Ammon's horn (tissue), 1 donor: ENCODE data around the gene GAL.
"Not testable (repeated sequence)": the region's sequence is repeated elsewhere in the genome, so short reads cannot be mapped to it uniquely, and the experiment has no call there.

Experiments
- DNase-seq: peaks from one replicate; pipeline ENCODE4 v3.0.0-alpha.2; 2016; ENCODE audit warnings: low spot score

Gene GAL, protein sequence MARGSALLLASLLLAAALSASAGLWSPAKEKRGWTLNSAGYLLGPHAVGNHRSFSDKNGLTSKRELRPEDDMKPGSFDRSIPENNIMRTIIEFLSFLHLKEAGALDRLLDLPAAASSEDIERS

DNA sequence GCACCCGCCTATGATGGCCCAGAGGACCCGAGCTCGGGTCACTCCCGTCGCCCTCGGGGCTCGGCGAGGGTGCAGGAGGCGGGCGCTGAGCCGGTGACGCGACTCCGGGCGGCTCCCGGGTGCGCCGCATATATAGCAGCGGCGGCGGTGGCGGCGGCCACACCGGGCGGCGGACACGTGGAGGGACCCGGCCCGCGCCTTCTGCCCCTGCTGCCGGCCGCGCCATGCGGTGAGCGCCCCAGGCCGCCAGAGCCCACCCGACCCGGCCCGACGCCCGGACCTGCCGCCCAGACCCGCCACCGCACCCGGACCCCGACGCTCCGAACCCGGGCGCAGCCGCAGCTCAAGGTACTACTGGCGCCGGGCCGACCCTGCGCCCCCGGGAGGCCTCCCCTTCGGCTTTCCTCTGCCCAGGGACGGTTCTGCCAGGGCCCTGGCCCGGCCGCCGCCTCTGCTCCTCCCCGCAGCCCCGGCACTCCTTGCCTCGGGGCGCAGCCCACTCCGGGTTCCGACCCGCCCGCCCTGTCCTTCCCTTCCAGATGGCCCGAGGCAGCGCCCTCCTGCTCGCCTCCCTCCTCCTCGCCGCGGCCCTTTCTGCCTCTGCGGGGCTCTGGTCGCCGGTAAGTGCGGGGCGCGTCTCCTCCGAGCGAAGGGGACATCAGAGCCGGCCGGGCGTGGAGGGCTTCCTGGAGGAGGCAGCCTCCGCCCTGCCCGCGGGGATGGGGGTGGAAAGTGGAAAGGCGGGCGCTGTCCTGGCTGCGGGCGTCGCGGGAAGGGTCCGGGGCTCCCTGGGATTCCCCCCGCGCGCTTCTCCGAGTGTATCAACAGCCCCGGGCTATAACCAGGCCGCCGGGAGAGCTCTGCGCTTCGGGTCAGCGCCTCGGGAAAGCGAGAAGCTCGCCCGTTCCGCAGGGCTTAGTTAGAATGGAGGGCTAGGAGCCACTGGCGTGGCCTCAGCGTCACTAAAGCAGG lies at the start of gene GAL:
TSS of gene GAL (plus strand) at position 160 of the 972 bp plus-strand sequence. CDS start at position 540, 380 bp downstream.
- no peak for DNase-seq

DNA sequence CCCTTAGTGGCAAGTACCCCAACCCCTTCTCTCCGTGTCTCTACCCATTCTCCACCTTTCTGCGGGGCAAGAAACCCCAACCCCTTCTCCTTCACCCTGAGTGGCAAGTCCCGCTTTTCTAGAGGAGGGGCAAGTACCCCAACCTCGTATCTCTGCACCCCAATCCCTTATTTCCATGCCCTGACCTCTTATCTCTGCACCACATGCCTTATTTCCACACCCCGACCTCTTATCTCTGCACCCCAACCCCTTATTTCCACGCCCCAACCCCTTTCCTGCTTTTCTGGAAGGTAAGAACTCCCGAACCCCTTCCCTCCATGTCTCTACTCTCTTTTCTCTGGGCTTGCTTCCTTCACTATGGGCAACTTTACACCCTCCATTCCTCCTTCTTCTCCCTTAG lies 49.7 kb upstream of the GAL start:
- not testable (repeated sequence) for DNase-seq

DNA sequence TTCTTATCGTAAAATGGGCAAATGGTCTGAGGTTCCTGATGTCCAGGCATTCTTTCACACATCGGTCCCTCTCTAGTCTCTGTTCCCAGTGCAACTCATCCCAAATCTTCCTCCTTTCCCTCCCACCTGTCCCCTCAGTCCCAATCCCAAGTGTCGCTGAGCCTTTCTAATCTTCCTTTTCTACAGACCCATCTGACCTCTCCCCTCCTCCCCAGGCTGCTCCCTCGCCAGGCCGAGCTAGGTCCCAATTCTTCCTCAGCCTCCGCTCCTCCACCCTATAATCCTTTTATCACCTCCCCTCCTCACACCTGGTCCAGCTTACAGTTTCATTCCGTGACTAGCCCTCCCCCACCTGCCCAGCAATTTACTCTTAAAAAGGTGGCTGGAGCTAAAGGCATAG lies 49.2 kb upstream of the GAL start:
- not testable (repeated sequence) for DNase-seq

DNA sequence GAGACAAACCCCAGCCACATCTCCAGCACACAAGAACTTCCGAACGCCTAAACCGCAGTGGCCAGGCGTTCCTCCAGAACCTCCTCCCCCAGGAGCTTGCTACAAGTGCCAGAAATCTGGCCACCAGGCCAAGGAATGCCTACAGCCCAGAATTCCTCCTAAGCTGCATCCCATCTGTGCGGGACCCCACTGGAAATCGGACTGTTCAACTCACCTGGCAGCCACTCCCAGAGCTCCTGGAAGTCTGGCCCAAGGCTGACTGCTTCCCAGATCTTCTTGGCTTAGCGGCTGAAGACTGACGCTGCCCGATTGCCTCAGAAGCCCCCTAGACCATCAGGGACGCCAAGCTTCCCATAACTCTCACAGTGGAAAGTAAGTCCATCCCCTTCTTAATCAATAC lies 48.5 kb upstream of the GAL start:
- DNase-seq = not testable (repeated sequence)

DNA sequence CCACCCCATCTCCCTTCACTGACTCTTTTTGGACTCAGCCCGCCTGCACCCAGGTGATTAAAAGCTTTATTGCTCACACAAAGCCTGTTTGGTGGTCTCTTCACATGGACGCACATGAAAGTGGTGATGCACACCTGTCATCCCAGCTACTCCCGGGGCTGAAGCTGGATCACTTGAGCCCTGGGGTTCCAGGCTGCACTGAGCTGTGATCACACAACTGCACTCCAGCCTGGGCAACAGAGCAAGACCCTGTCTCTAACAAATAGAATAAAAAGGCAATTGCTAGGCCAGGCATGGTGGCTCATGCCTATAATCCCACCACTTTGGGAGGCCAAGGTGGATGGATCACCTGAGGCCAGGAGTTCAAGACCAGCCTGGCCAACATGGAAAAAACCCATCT lies 45.0 kb upstream of the GAL start:
- not testable (repeated sequence) for DNase-seq

DNA sequence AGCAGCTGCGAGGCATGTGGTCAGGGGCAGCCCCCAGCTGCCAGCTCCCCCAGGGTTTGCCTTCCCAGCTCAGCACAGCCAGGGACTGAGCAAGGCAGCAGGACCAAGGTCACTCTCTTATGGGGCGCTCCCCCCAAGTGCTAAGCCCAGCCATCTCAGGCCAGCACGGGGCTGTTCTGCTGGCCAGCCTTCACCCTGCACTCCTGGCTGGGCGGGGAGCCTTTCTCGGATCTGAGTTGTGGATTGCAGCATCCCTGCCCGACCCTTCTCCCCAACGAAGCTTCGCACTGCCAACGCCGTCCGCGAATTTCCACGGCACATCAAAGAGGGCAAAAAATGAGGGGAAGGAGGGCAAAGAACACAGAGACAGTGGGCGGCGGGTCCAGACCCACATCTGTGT lies 42.5 kb upstream of the GAL start:
- no peak for DNase-seq

DNA sequence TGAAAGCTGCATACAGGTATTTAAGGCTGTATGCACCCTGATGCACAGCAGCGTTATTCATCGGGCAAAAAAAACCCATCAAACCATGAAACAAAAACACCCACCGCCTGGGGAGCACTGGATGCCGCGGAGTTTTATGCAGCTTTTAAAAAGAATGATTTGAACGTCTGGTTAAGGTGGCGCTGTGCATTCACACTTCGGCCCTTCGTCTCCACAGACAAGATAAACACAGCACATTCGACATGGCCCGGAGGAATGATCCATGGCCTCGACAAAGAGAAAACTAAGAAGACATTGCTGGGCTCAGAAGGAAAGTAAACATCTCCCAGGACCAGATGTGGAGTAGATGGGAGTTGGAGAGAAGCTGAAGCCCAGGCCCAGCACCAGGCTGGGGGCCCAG lies 40.8 kb upstream of the GAL start:
- DNase-seq = no peak

DNA sequence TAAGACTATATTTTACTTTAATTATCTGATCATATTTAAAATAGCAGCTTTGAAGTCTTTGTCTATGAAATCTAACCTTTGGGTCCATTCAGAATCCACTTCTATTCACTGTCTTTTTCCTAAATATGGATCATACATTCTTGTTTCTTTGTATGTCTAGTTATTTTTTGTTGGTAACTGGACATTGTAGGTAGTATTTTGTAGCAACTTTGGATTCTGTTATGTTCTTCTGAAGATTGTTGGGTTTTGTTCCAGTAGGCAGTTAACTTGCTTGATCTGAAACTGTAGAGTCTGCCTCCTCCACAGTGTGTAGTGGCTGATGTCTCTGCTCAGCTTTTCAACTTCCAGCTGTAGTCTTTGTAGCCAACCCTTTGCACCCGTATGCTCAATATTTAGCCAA lies 37.5 kb upstream of the GAL start:
- no peak for DNase-seq

DNA sequence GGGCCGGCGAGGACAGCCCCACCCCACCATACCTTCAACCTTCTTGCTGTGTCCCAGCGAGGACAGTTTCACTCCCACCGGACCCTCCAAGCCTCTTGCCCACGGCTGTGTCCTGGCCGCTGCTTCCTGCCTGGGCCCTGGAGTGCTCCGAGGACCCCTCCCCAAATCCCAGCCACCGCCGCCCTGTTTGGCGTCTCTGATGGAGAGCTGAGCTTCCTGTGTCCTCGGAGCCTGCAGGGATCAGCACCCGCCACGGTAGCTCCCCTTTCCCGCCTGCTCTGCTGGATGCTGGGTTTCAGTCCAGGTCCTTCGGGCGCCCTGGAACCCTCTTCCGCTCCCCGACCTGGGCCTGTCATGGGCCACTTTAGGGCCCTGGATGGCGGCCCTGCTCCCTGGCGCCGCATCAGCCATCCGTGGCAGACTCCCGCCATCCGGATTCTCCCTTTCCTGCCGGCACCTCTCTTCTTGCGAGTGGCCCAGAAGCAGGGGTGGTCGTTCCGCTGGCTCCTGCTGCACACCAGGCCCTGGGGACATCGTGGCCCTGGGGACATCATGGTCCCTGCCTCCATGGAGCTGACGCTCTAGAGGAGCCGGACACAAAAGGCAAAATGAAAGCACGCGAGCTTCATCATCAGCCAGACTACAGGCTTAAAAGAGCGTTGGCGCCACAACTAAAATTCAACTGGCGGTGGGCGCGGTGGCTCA lies 34.3 kb upstream of the GAL start:
- no peak for DNase-seq

DNA sequence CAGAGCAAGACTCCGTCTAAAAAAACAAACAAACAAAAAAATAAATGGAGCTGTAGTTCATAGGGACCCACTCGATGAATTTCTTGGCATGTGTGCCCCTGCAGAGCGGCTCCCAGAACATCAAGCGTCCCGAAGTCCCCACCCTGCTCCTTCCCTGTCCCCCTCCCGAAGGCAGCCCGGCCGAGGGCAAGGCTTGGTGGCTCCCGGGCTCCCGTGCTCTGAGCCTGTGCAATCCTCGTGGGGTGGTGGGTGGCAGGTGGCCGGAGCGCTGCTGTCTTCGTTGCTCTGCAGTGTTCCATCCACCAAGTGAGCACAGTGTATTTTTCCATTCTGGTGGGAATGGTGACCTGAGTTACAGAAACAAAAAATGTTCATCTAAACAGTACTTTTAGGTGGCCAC lies 33.5 kb upstream of the GAL start:
- DNase-seq = no peak

DNA sequence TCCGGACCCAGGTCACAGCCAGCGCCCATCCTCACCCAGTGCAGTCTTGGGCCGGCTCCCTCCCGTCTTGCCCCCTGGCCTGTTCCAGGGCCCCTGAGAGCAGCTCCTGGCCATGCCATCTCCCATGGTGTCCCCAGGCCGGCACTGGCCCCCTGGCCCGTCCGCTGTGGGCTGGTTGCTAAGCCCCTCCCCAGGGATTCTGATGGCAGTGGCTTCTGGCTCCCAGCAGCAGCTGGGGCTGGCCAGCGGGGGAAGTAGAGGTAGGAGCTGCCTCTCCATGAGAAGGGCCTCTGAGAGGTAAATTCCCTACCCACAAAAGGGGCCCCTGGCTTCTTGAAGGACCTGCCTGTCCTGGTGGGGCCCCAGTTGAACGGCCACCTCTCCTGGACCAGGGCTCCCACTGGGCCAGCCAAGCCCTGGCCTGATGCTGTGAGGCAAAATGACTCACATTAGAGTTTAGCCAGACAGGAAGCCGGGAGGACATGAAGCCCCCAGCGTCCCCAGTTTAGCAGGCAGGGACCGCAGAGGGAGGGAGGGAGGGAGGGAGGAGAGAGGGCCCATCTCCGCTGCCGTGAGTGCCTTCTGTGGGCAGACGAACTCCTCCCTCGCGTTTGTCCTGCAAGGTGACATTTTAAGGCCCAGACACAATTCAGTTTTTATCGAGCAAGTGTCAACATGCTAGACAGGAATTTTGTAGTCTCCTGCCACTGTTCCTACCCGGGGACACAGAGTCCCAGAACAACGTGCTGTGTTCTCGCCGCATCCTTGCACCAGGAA lies 32.9 kb upstream of the GAL start:
- DNase-seq = no peak

DNA sequence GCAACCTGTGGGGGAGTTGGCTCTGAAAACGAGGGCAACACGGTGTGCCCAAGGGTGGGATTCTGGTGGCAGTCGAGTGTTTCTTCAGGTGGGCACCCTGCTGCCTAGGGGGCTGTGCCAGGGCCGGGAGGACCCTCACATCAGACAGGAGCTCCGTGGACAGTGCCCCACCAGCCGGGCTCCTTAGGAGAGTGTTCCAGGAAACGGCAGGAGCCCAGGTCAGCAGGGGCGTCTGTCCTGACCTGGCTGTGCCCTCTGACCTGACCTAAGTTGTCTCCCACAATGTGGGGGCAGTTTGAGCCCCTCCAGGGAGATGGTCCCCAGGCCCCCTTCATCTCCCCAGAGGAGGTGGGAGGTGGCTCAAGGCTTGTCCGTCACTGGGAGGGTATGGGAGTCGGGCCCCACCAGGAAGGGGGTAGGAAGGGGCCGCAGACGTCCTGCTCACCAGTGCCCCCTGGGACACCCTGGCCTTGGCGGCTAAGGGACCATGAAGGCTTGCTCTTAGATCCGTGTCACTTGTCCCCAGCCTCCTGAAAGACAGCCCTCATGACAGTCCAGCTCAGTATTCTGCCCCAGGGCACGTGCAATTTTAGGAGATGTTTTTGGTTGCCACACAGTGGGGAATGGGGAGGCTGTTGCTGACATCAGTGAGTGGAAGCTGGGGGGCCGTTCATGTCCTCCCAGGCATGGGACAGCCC lies 32.2 kb upstream of the GAL start:
- no peak for DNase-seq

DNA sequence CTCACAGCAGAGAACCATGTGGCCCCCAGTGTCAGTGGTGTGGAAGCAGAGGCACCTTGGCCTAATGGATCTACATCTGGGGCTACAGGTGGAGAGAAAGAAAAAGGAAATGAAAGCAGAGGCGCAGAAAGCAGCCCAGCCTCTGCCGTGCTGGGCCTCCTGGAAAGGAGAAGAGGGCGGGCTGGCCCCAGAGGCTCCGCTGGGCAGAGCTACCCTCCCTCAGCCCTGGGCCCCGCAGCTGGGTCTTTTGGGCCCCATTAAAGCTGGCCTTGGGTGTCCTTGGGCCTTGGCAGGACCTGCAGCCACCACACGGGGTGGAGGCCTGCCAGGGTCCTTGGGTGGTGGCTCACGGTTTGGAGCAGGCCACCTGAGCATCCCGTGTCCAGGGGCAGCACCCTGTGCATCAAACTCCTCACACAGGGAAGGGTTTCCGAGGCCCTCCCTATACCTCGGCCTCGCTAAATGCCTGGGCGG lies 31.6 kb upstream of the GAL start:
- DNase-seq = no peak

DNA sequence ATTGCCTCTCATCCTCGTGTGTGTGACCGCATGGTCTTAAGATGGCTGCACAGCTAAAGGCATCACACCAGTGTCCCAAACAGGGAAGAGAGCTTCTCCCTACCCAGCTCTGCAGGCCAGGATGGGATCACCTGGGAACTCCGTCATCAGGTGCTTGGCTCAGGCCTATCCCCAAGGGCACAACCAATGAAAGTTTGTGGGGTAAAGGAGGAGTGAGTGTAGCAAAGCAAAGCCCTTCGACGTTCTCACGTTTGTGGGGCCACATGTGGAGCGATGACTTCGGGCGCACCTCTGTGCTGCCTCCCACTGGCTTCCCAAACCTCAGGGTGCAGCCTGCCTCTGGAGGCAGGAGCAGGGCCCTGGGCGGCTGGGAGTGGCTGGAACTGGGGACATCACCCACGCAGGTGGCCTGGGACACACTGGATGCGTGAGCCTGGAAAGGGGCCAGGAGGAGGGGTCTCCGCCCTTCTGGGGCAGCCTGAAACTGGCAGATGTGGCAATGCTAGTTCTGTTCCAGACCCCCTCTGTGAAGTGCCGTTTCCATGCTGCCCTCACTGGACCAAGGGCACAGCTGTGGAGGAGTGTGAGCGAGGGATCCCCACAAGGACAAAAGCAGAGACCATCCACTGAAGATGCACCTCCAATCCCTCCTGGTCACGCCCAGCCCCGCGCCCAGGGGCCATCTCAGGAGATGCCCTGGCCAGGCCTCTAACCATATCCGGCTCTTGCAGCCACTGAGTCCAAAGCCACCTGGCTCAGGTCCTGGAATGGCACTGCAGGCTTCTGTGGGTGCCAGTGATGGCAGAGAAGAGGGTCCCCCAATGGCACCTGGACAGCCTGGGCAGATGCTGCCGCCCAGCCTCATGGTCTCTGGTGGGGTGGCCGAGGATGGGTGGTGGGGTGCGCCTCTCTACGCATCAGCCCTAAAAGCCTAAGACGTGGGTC lies 30.6 kb upstream of the GAL start:
- DNase-seq = no peak

DNA sequence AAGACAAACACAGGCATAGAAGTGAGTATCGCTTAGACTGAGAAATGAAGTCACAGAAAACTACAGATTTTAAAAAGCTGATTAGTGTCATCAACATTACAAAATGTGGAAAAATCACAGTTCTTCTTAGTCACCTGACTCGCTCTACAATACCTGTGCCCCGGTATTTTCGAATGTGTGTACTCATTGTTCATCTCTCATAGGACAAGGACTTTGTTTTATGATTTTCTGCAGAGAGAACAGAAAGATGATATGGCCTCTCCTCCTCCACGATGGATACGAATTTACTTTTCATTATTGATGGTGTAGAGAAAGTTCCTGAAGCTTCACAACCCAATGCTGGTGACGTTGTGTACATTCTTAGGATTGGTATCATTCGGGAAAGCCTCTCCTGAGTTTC lies 29.4 kb upstream of the GAL start:
- no peak for DNase-seq

DNA sequence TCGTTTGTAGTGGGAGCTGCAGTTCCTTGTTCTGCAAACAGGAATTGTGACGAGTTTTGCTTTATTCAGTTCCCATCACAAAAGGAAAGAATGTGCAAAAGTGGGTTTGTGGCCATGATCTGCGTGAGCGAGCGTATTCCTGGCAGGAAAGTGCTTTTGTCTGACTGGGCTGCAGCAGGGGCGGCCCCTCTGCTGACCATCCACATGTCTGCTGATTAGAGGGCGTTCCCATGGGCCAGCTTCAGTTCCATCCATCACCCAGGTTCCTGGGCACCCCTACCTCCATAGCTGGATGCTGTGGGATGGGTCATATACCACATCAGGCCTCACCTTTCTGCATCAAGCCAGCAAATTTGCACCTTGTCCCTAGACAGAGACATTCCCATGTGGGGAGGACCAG lies 28.9 kb upstream of the GAL start:
- DNase-seq = no peak

DNA sequence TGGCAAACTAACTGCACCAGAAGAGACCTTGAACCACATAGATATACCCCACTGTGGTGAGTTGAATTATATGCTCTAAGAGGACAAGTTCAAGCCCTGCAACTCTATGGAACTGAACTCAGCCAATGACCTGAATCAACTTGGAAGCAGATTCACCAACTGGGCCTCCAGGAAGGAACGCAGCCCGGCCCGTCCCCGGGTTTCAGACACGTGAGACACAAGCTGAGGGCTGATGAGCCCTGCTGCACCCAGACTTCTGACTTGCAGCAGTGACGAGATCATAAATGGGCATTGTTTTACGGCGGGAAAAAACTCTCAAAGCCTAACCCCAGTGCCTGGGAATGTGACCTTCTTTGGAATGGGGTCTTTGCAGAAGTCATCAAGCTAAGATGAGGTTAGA lies 28.5 kb upstream of the GAL start:
- DNase-seq = no peak

DNA sequence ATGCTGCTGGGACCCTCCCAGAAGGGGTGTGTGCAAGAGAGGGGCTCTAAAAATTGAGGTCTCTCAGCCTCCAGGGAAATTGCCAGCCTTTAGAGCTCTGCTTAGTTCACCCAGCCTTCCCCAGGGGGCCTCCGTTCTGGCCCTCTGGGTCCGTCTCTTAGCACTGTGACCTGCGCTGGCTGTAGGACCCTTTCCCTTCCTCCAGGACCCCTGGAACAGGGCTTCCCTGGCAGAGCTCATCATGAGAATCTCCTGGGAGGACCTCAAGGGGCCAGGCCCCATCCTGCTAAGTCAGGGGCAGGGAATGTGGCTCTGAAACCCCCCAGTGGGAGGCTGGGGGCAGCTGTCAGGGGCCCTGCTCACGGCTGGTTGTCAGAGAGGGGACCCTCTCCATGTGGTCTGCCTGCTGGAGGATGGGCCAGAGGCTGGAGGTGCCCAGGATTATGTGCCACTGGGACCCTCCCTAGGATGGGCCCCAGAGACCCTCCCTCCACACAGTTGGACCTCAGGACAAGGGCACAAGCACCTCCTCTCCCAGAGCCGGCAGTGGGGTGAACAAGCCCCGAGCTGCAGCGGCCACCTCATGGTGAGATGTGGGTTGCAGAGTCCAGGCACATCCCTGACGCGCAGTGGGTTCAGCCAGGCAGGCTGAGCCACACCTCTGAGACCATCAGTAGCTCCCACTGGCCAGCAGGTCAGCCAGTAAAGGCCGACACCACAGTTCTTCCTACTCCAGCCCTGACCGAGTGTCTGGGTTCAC lies 27.1 kb upstream of the GAL start:
- no peak for DNase-seq

DNA sequence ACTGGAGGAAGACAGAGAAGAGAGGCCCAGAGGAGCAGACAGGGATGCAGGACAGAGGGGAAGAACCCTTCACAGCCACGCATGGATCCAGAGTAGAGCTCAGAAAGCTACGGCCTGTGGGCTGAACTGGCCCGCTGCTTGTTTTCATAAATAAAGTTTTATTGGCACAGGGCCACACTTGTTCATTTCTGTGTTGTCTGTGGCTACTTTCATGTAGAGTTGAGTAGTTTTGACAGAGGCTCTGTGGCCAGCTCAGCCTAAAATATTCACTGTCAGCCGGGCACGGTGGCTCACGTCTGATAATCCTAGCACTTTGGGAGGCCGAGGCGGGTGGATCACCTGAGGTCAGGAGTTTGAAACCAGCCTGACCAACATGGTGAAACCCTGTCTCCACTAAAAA lies 26.2 kb upstream of the GAL start:
- no peak for DNase-seq

DNA sequence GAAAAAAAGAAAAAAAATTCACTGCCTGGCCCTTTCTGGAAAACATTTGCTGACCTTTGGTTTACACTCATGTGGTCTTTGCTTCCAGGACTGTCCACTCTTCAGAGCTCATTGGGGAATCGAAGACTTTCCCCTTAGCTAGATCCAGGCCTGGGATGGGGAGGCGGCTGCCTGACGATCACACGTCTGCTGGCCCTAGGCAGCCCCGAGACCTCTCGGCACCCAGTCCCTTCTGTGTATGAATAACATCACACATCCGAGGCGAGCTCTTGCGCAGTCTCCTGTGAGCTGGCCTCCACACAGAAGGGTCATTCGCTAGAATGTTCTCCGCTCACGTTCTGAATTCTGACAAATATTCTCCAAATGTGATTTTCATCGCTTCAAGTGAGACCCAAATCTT lies 25.7 kb upstream of the GAL start:
- no peak for DNase-seq
